Endothelial cell of umbilical vein (primary cell): ENCODE data around the gene RGPD8. TPM values are rescaled to one million over a fixed set of nuclear protein-coding genes. Genes with fewer than 3 reads are reported as not detected.

ENCODE experiments used
- BruUV-seq: library from RNA; stranded (reverse); fragments of 400-500 nt; replicated peaks from 2 replicates; lab custom pipeline; 2021; lab: Mats Ljungman, UMichigan
- CTCF ChIA-PET: fragments of 300-600, 350-600 bp; sonication (Branson Sonifier 250); formaldehyde crosslinking; loops from one replicate; lab custom pipeline; 2021; ENCODE audit warnings: antibody characterized with exemption, inconsistent platforms; lab: Charles Lee
- POLR2A ChIA-PET: fragments of 300-600, 350-600 bp; sonication (Branson Sonifier 250); formaldehyde crosslinking; loops from one replicate; lab custom pipeline; 2021; ENCODE audit warnings: antibody characterized with exemption, inconsistent platforms; lab: Charles Lee
- DNase-seq: peaks from one replicate; pipeline ENCODE4 v3.0.0-alpha.2; 2011; ENCODE audit warnings: low read depth, low spot score
- FAIRE-seq: peaks from 2 replicates; lab custom pipeline; 2011; peaks lifted over from hg19 to GRCh38; lab: Jason Lieb, UNC
- H2AFZ ChIP-seq: 2 replicates; pipeline ENCODE4 v1.6.0; 2012; ENCODE audit warnings: low read depth, low read length, control low read depth, inconsistent platforms
- H3K27ac ChIP-seq: 2 replicates; pipeline ENCODE4 v1.5.1; 2011; ENCODE audit warnings: low read depth, mild to moderate bottlenecking, control low read depth, low read length, moderate library complexity; ENCODE audit not compliant: insufficient read depth
- H3K27me3 ChIP-seq, 2 experiments: 2 replicates each; pipeline versions ENCODE4 v1.6.0 to v1.6.1; 2011; ENCODE audit warnings: low read length in 2 of 2, mixed read lengths in 1 of 2; ENCODE audit not compliant: control insufficient read depth in 2 of 2, insufficient read depth in 2 of 2
- H3K36me3 ChIP-seq, 2 experiments: 2 replicates in 1 of 2; 3 replicates in 1 of 2; pipeline ENCODE4 v1.5.1; 2011; ENCODE audit warnings: low read length in 2 of 2, mild to moderate bottlenecking in 1 of 2, moderate library complexity in 1 of 2; ENCODE audit not compliant: control insufficient read depth in 2 of 2, insufficient read depth in 2 of 2; ENCODE audit errors: extremely low read depth in 1 of 2
- H3K4me1 ChIP-seq: 3 replicates; pipeline ENCODE4 v1.5.1; 2011; ENCODE audit warnings: mild to moderate bottlenecking, low read length; ENCODE audit not compliant: control insufficient read depth, insufficient read depth; ENCODE audit errors: extremely low read depth
- H3K4me2 ChIP-seq: 2 replicates; pipeline ENCODE4 v1.6.1; 2011; ENCODE audit warnings: low read length, control low read depth, mixed read lengths; ENCODE audit not compliant: insufficient read depth
- H3K4me3 ChIP-seq, 3 experiments: fragments of 200-600 bp in 1 of 3; sonication (generic), shearing (Covaris generic) in 1 of 3; replicated peaks in 1 of 3; 2 replicates each; pipeline ENCODE4 v1.5.1; 2011 to 2016; ENCODE audit warnings: control low read depth in 3 of 3, low read length in 3 of 3, mild to moderate bottlenecking in 2 of 3, inconsistent platforms in 1 of 3, low read depth in 1 of 3, moderate library complexity in 1 of 3; ENCODE audit not compliant: insufficient read depth in 1 of 3
- H3K79me2 ChIP-seq: 2 replicates; pipeline ENCODE4 v1.6.0; 2012; ENCODE audit warnings: low read length, inconsistent platforms; ENCODE audit not compliant: control insufficient read depth, insufficient read depth
- H3K9ac ChIP-seq: replicated peaks from 2 replicates; pipeline ENCODE3; 2011; ENCODE audit warnings: low read length, control low read depth; ENCODE audit not compliant: insufficient read depth; ENCODE audit errors: extremely low read depth
- H3K9me1 ChIP-seq: replicated peaks from 3 replicates; pipeline ENCODE4 v1.6.0; 2011; ENCODE audit warnings: mild to moderate bottlenecking, low read length; ENCODE audit not compliant: control insufficient read depth, insufficient read depth; ENCODE audit errors: extremely low read depth
- H3K9me3 ChIP-seq: replicated peaks from 2 replicates; pipeline ENCODE4 v1.5.1; 2012; ENCODE audit warnings: low read length, inconsistent platforms; ENCODE audit not compliant: control insufficient read depth, insufficient read depth
- H4K20me1 ChIP-seq: replicated peaks from 2 replicates; pipeline ENCODE3; 2011; ENCODE audit warnings: mild to moderate bottlenecking, low read length; ENCODE audit not compliant: control insufficient read depth, insufficient read depth; ENCODE audit errors: extremely low read depth
- EZH2 ChIP-seq: IDR thresholded peaks from 2 replicates; pipeline ENCODE4 v1.6.1; 2012; ENCODE audit warnings: borderline replicate concordance, low read depth, mild to moderate bottlenecking, moderate library complexity, low read length, inconsistent platforms; ENCODE audit not compliant: severe bottlenecking
- FOS ChIP-seq: IDR thresholded peaks from 2 replicates; pipeline ENCODE4 v1.6.1; 2011; ENCODE audit warnings: mild to moderate bottlenecking, low read length, moderate library complexity, borderline replicate concordance; ENCODE audit not compliant: insufficient read depth
- GATA2 ChIP-seq: IDR thresholded peaks from 2 replicates; pipeline ENCODE4 v1.7.0; 2011; ENCODE audit warnings: low read depth, mild to moderate bottlenecking, moderate library complexity, mixed read lengths, low read length; ENCODE audit not compliant: insufficient read length, insufficient read depth
- JUN ChIP-seq: IDR thresholded peaks from 2 replicates; pipeline ENCODE4 v1.6.1; 2011; ENCODE audit warnings: borderline replicate concordance, low read depth; ENCODE audit not compliant: insufficient read length, insufficient read depth
- MYC ChIP-seq: IDR thresholded peaks from one replicate; pipeline ENCODE4 v1.6.1; 2011; ENCODE audit warnings: mild to moderate bottlenecking, low read depth, low read length
- POLR2A ChIP-seq: IDR thresholded peaks from 2 replicates; pipeline ENCODE4 v1.6.1; 2012; ENCODE audit warnings: low read depth, mild to moderate bottlenecking, control low read depth, low read length
- POLR2AphosphoS5 ChIP-seq: IDR thresholded peaks from 2 replicates; pipeline ENCODE4 v1.6.1; 2012; ENCODE audit warnings: low read depth, mild to moderate bottlenecking, control low read depth, low read length, moderate library complexity; ENCODE audit not compliant: insufficient read depth
- dilution Hi-C: fragments of 300-500 bp; cut with MboI; formaldehyde crosslinking; loops from one replicate; pipeline ENCODE4 v1.15.0; 2019; ENCODE audit warnings: low sequenced_read_pairs; ENCODE audit not compliant: extremely low pct_ligation_motif_present
- intact Hi-C: fragments of 100-400 bp; cut with micrococcal nuclease; formaldehyde crosslinking; loops from one replicate; pipeline ENCODE4 v1.10.0; 2022
- polyA plus RNA-seq, 4 experiments: library from polyadenylated mRNA; depleted of rRNA in 3 of 4; stranded (reverse) in 3 of 4; unstranded in 1 of 4; fragments of >200 nt; gene quantifications; 2 replicates each; pipeline versions ENCODE4 v1.2.1 to v1.2.3, GENCODE V29; 2011 to 2012; ENCODE audit warnings: missing spikeins in 1 of 4
- total RNA-seq: library from RNA; stranded (reverse); gene quantifications from 2 replicates; pipeline ENCODE4 v1.2.3, GENCODE V29; 2021
- TF ChIP-seq, protein P1 (sequence below): IDR thresholded peaks from 2 replicates; pipeline ENCODE4 v1.6.1; 2011; ENCODE audit not compliant: insufficient read depth, insufficient read length

RGPD8 gene
- total and polyA plus RNA-seq, 2 donors (not counting 3 experiments of a cell fraction or from before 2014, with no cell fraction given) = 0.98 to 10.8 TPM

GRCh38 chr2:112472547-112473263 is 39.3 kb upstream of the RGPD8 start:
- H3K4me2 ChIP-seq = no peak overlapping the region
- H3K79me2 ChIP-seq = no peaks in the 10 kb centered on the region
- no peaks in the 10 kb centered on the region for H4K20me1 ChIP-seq
- H3K27me3 ChIP-seq = no peaks in the 10 kb centered on the region
- H3K27ac ChIP-seq = no peak overlapping the region
- no peaks in the 10 kb centered on the region for H3K9me3 ChIP-seq
- FAIRE-seq (no peak), DNase-seq (no peak)
- intact Hi-C loops (no loop called here), dilution Hi-C loops (no loop called here)
- ChIA-PET POLR2A (no interaction called here), CTCF (interaction anchor here (0.7 to 1.1 kb wide), 2 partner anchors 17 to 39 kb away, joined by 3 to 4 read pairs; partner anchors contain the start of gene RGPD8)
- BruUV-seq = no TSS peak
- H3K9me1 ChIP-seq = no peaks in the 10 kb centered on the region
- no peaks in the 10 kb centered on the region for H3K36me3 ChIP-seq
- no peak overlapping the region for H2AFZ ChIP-seq
- TF ChIP-seq POLR2A = no peak
- no peak for TF ChIP-seq POLR2AphosphoS5
- TF ChIP-seq EZH2 = no peak
- no peak for TF ChIP-seq MYC
- TF ChIP-seq JUN = no peak
- TF ChIP-seq FOS = no peak
- TF ChIP-seq, protein P1, sequence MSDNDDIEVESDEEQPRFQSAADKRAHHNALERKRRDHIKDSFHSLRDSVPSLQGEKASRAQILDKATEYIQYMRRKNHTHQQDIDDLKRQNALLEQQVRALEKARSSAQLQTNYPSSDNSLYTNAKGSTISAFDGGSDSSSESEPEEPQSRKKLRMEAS = no peak
- no peak for TF ChIP-seq GATA2
- H3K9ac ChIP-seq = no peak overlapping the region
- no peak overlapping the region for H3K4me3 ChIP-seq
- no peaks in the 10 kb centered on the region for H3K4me1 ChIP-seq
